GM12878 (cell line): ENCODE data around the gene MCCD1. TPM values are rescaled to one million over a fixed set of nuclear protein-coding genes. Genes with fewer than 3 reads are reported as not detected.

Experiments
- ATAC-seq: fragments of 200-7000 bp; cut with Tn5 transposase; 3 replicates; pipeline ENCODE4 v1.9.1; 2020; ENCODE audit warnings: mild to moderate bottlenecking, moderate library complexity
- BruUV-seq: library from RNA; stranded (reverse); fragments of 400-500 nt; replicated peaks from 2 replicates; lab custom pipeline; 2021; lab: Mats Ljungman, UMichigan
- CTCF ChIA-PET: fragments of 300-600 bp; sonication (Branson Sonifier 250); formaldehyde crosslinking; extraction: SDS; loops from one replicate; lab custom pipeline; 2021; ENCODE audit warnings: inconsistent platforms; lab: Yijun Ruan, JAX
- POLR2A ChIA-PET: fragments of 350-600 bp; formaldehyde crosslinking; extraction: SDS; loops from one replicate; lab custom pipeline; 2021; ENCODE audit warnings: inconsistent platforms; lab: Charles Lee
- RAD21 ChIA-PET: fragments of 300-600 bp; sonication (Branson Sonifier 250); formaldehyde crosslinking; loops from one replicate; lab custom pipeline; 2023; ENCODE audit warnings: antibody characterized with exemption; ENCODE audit not compliant: unreplicated experiment; lab: Charles Lee
- SMC1A ChIA-PET: fragments of 300-600 bp; sonication (Branson Sonifier 250); formaldehyde crosslinking; loops from one replicate; lab custom pipeline; 2023; ENCODE audit not compliant: unreplicated experiment, uncharacterized antibody; lab: Charles Lee
- DNase-seq: peaks from one replicate; pipeline ENCODE4 v3.0.0-alpha.2; 2011; ENCODE audit warnings: low read depth, low spot score
- FAIRE-seq: peaks from 3 replicates; lab custom pipeline; 2011; peaks lifted over from hg19 to GRCh38; lab: Jason Lieb, UNC
- H2AFZ ChIP-seq: 2 replicates; pipeline ENCODE4 v1.6.0; 2011; ENCODE audit warnings: low read depth, low read length, control low read depth; ENCODE audit not compliant: control insufficient read depth
- H3K27ac ChIP-seq: 2 replicates; pipeline ENCODE4 v1.5.1; 2011; ENCODE audit warnings: control low read depth; ENCODE audit not compliant: control insufficient read depth, insufficient read depth
- H3K27me3 ChIP-seq, 2 experiments: replicated peaks in 1 of 2; 2 replicates each; pipeline versions ENCODE4 v1.6.0 to v1.6.1; 2011; ENCODE audit warnings: low read length in 1 of 2; ENCODE audit not compliant: control insufficient read depth in 2 of 2, insufficient read depth in 2 of 2
- H3K36me3 ChIP-seq, 2 experiments: 2 replicates each; pipeline ENCODE4 v1.5.1; 2011; ENCODE audit warnings: low read length in 1 of 2; ENCODE audit not compliant: control insufficient read depth in 2 of 2, insufficient read depth in 2 of 2
- H3K4me1 ChIP-seq: 2 replicates; pipeline ENCODE4 v1.6.1; 2011; ENCODE audit warnings: mild to moderate bottlenecking, low read length, moderate library complexity, mixed read lengths; ENCODE audit not compliant: control insufficient read depth, insufficient read depth
- H3K4me2 ChIP-seq: 2 replicates; pipeline ENCODE4 v1.6.0; 2011; ENCODE audit warnings: control low read depth; ENCODE audit not compliant: control insufficient read depth, insufficient read depth
- H3K4me3 ChIP-seq: fragments of 200-600 bp; sonication (generic); 2 replicates; pipeline ENCODE4 v1.5.1; 2016
- H3K79me2 ChIP-seq: 2 replicates; pipeline ENCODE4 v1.6.0; 2011; ENCODE audit warnings: low read length; ENCODE audit not compliant: control insufficient read depth, insufficient read depth
- H3K9ac ChIP-seq: 2 replicates; pipeline ENCODE4 v1.8.0; 2011; ENCODE audit warnings: low read length, control low read depth, mixed read lengths; ENCODE audit not compliant: control insufficient read depth, insufficient read depth
- H3K9me3 ChIP-seq: replicated peaks from 3 replicates; pipeline ENCODE4 v1.5.1; 2011; ENCODE audit warnings: mild to moderate bottlenecking, low read length; ENCODE audit not compliant: control insufficient read depth, insufficient read depth
- H4K20me1 ChIP-seq: 2 replicates; pipeline ENCODE4 v1.6.0; 2011; ENCODE audit not compliant: control insufficient read depth, insufficient read depth
- BCLAF1 ChIP-seq: fragments of 450-650 bp; IDR thresholded peaks from 2 replicates; pipeline ENCODE4 v1.6.1; 2017; ENCODE audit warnings: antibody characterized with exemption, mild to moderate bottlenecking, moderate library complexity
- BHLHE40 ChIP-seq, 2 experiments: fragments of 450-650 bp in 1 of 2; IDR thresholded peaks; 2 replicates each; pipeline ENCODE4 v1.6.1; 2011 to 2017; ENCODE audit warnings: low read depth in 2 of 2, borderline replicate concordance in 1 of 2, improper control_type of control experiment in 1 of 2, low read length in 1 of 2, mild to moderate bottlenecking in 1 of 2
- CREM ChIP-seq: IDR thresholded peaks from 2 replicates; pipeline ENCODE4 v1.6.1; 2014; ENCODE audit warnings: antibody characterized with exemption, low read depth
- IKZF1 ChIP-seq: fragments of 450-650 bp; conservative IDR thresholded peaks from 2 replicates; pipeline ENCODE4 v1.6.1; 2017; ENCODE audit warnings: antibody characterized with exemption, mild to moderate bottlenecking
- POLR2A ChIP-seq: IDR thresholded peaks from 2 replicates; pipeline ENCODE4 v1.6.1; 2011; ENCODE audit warnings: low read depth, mild to moderate bottlenecking, low read length
- POLR2AphosphoS2 ChIP-seq: IDR thresholded peaks from 2 replicates; pipeline ENCODE4 v1.6.1; 2011; ENCODE audit warnings: low read depth, mild to moderate bottlenecking, low read length, improper control_type of control experiment, moderate library complexity
- WGBS: methylation state at CpG from one replicate; pipeline ENCODE4 v1.1.6; 2016; ENCODE audit warnings: low lambda C conversion rate; ENCODE audit not compliant: insufficient replicate concordance, insufficient coverage; ENCODE audit errors: missing lambda C conversion rate; 5-methylcytosine and 5-hydroxymethylcytosine counted together
- in situ Hi-C: fragments of 300-500 bp; cut with MboI; formaldehyde crosslinking; loops from 9 replicates; pipeline ENCODE4 v1.14.3; 2018; ENCODE audit warnings: mixed read lengths
- intact Hi-C: fragments of 100-400 bp; cut with micrococcal nuclease; formaldehyde crosslinking; loops from one replicate; pipeline ENCODE4 v1.14.2; 2022; ENCODE audit not compliant: unreplicated experiment
- polyA plus RNA-seq, 11 experiments: library from polyadenylated mRNA; depleted of rRNA in 4 of 11; unstranded in 6 of 11; stranded (reverse) in 5 of 11; fragments of >200 nt; fragmentation: Nextera tagmentation in 4 of 11; fragmentation: Illumina TruSeq in 1 of 11; extraction: Ambion mirVana in 4 of 11; extraction: Trizol in 1 of 11; gene quantifications; 1 replicate in 1 of 11; 2 replicates in 10 of 11; pipeline versions ENCODE4 v1.2.1 to v1.2.3, GENCODE V29; 2011 to 2016; ENCODE audit warnings: inconsistent platforms in 2 of 11, missing spikeins in 2 of 11, low read depth in 1 of 11
- total RNA-seq, 4 experiments: library from RNA; depleted of rRNA in 3 of 4; stranded (reverse); fragments of >200 nt in 3 of 4; fragmentation: Illumina TruSeq in 1 of 4; extraction: Trizol in 1 of 4; gene quantifications; 2 replicates each; pipeline versions ENCODE4 v1.2.1 to v1.2.3, GENCODE V29; 2013 to 2021

The MCCD1 gene
- total and polyA plus RNA-seq, 10 of the 15 experiments (the other 5 are each of a cell fraction or from before 2014, with no cell fraction given), result not detected

DNA sequence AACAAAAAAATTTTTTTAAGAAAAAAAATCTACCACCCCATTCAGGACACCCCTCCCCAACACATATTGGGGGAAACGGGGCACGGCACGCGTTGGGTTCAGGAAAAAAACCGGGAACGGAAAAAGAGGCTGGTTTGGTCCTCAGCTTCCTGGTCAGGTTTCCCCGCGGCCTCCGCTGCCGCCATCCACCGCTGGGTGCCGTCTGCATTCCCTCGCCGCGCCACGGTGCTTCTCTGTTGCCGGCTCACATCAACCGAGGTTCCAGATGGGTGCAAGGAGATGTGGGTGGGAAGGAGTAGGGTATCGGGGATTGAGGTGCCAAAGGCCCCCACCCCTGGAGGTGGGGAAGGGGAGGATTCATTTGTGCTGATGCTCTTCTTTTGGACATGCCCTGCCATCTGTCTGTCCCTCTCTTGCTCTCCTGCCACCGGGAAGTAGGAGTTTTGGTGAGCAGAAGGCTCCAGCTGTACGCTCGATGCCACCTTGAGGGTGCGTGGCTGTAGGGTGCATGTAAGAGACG, 5.8 kb downstream of the MCCD1 start:
- in situ Hi-C loops (no loop called here), intact Hi-C loops (no loop called here)
- FAIRE-seq (no peak), DNase-seq (no peak), ATAC-seq (no peak)
- POLR2A ChIA-PET, result no interaction called here
- no peak overlapping the region for H3K27ac ChIP-seq
- WGBS, result 90% methylated on average over 24 of the region's 24 CpGs
- RAD21 ChIA-PET, result no interaction called here
- H3K4me1 ChIP-seq, result no peaks in the 10 kb centered on the region
- H3K36me3 ChIP-seq, result peaks cover 43 to 57% of the 10 kb centered on the region in 2 experiments
- H3K27me3 ChIP-seq, result no peaks in the 10 kb centered on the region
- H2AFZ ChIP-seq, result no peak overlapping the region
- no peaks in the 10 kb centered on the region for H3K9me3 ChIP-seq
- no peak for TF ChIP-seq BHLHE40 (IDR thresholded peaks at IDR 0.05; ENCODE audit: borderline replicate concordance in 1 of 2, low read depth in 2 of 2, low read length in 1 of 2)
- no peak for TF ChIP-seq CREM
- peak; percentile 7; the same call in 1 of the 2 replicates for TF ChIP-seq POLR2A
- no peak for TF ChIP-seq BCLAF1
- TF ChIP-seq IKZF1, result 0 out of 2 replicates have a peak, but pooled peaks have one; percentile 18
- TF ChIP-seq POLR2AphosphoS2, result 0 out of 2 replicates have a peak, but pooled peaks have one; percentile 14
- peaks cover 3% of the 10 kb centered on the region for H4K20me1 ChIP-seq
- SMC1A ChIA-PET, result no interaction called here
- peaks cover 51% of the 10 kb centered on the region for H3K79me2 ChIP-seq
- CTCF ChIA-PET, result no interaction called here
- H3K4me3 ChIP-seq, result no peak overlapping the region
- H3K9ac ChIP-seq, result no peak overlapping the region
- H3K4me2 ChIP-seq, result peak overlapping the region; percentile 13; the same call in 1 of the 2 replicates
- BruUV-seq, result TSS peak; percentile 28
